ENCODE results near the gene PJA2. TPM values are rescaled to one million over a fixed set of nuclear protein-coding genes. Genes with fewer than 3 reads are reported as not detected.

PJA2 gene
- total and polyA plus RNA-seq, 2 donors (not counting 3 experiments of a cell fraction or from before 2014, with no cell fraction given) = 24.4 to 64.9 TPM

GRCh38 chr5:109304309-109304708 lies 105.5 kb downstream of the PJA2 start:
- H3K4me1 ChIP-seq (ENCODE audit: control insufficient read depth, extremely low read depth, insufficient read depth, low read length) = no peaks in the 10 kb centered on the region
- intact Hi-C loops (cut with micrococcal nuclease) = no loop called here
- POLR2A ChIA-PET = no interaction called here
- H3K4me3 ChIP-seq (replicated peaks in 1 of 3; ENCODE audit: insufficient read depth in 1 of 3, low read depth in 1 of 3, low read length in 3 of 3) = no peak overlapping the region
- no peak overlapping the region for H3K27ac ChIP-seq (ENCODE audit: insufficient read depth, low read depth, low read length)
- dilution Hi-C loops (cut with MboI; ENCODE audit: extremely low pct_ligation_motif_present, low sequenced_read_pairs) = no loop called here
- no peaks in the 10 kb centered on the region for H4K20me1 ChIP-seq (replicated peaks; ENCODE audit: control insufficient read depth, extremely low read depth, insufficient read depth, low read length)
- no peaks in the 10 kb centered on the region for H3K9me3 ChIP-seq (replicated peaks; ENCODE audit: control insufficient read depth, insufficient read depth, low read length)
- no TSS peak for BruUV-seq (replicated peaks)
- TF ChIP-seq JUN (IDR thresholded peaks at IDR 0.05; ENCODE audit: borderline replicate concordance, insufficient read depth, insufficient read length, low read depth) (no peak), POLR2AphosphoS5 (IDR thresholded peaks at IDR 0.05; ENCODE audit: insufficient read depth, low read depth, low read length) (no peak), MYC (IDR thresholded peaks at IDR 0.05; ENCODE audit: low read depth, low read length) (no peak), POLR2A (IDR thresholded peaks at IDR 0.05; ENCODE audit: low read depth, low read length) (no peak), EZH2 (IDR thresholded peaks at IDR 0.05; ENCODE audit: borderline replicate concordance, low read depth, low read length, severe bottlenecking) (no peak), FOS (IDR thresholded peaks at IDR 0.05; ENCODE audit: borderline replicate concordance, insufficient read depth, low read length) (no peak), GATA2 (IDR thresholded peaks at IDR 0.05; ENCODE audit: insufficient read depth, insufficient read length, low read depth, low read length) (no peak)
- TF ChIP-seq, protein P1, sequence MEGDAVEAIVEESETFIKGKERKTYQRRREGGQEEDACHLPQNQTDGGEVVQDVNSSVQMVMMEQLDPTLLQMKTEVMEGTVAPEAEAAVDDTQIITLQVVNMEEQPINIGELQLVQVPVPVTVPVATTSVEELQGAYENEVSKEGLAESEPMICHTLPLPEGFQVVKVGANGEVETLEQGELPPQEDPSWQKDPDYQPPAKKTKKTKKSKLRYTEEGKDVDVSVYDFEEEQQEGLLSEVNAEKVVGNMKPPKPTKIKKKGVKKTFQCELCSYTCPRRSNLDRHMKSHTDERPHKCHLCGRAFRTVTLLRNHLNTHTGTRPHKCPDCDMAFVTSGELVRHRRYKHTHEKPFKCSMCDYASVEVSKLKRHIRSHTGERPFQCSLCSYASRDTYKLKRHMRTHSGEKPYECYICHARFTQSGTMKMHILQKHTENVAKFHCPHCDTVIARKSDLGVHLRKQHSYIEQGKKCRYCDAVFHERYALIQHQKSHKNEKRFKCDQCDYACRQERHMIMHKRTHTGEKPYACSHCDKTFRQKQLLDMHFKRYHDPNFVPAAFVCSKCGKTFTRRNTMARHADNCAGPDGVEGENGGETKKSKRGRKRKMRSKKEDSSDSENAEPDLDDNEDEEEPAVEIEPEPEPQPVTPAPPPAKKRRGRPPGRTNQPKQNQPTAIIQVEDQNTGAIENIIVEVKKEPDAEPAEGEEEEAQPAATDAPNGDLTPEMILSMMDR (IDR thresholded peaks at IDR 0.05; ENCODE audit: extremely low read depth in 1 of 2, insufficient read depth in 1 of 2, low read depth in 1 of 2, low read length in 2 of 2) = no peak
- TF ChIP-seq, protein P2, sequence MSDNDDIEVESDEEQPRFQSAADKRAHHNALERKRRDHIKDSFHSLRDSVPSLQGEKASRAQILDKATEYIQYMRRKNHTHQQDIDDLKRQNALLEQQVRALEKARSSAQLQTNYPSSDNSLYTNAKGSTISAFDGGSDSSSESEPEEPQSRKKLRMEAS (IDR thresholded peaks at IDR 0.05; ENCODE audit: insufficient read depth, insufficient read length) = no peak
- CTCF ChIA-PET = no interaction called here
- H3K4me2 ChIP-seq (ENCODE audit: insufficient read depth, low read length) = no peak overlapping the region
- FAIRE-seq = no peak
- no peaks in the 10 kb centered on the region for H3K9me1 ChIP-seq (replicated peaks; ENCODE audit: control insufficient read depth, extremely low read depth, insufficient read depth, low read length)
- peaks cover 0 to 7% of the 10 kb centered on the region in 2 experiments for H3K27me3 ChIP-seq (ENCODE audit: control insufficient read depth in 2 of 2, insufficient read depth in 2 of 2, low read length in 2 of 2)
- H3K79me2 ChIP-seq (ENCODE audit: control insufficient read depth, insufficient read depth, low read length) = no peaks in the 10 kb centered on the region
- H3K36me3 ChIP-seq (ENCODE audit: control insufficient read depth in 2 of 2, extremely low read depth in 1 of 2, insufficient read depth in 2 of 2, low read length in 2 of 2) = no peaks in the 10 kb centered on the region
- no peak overlapping the region for H3K9ac ChIP-seq (replicated peaks; ENCODE audit: extremely low read depth, insufficient read depth, low read length)
- H2AFZ ChIP-seq (ENCODE audit: low read depth, low read length) = no peak overlapping the region
- no peak for DNase-seq (ENCODE audit: low read depth, low spot score)

All from endothelial cell of umbilical vein (primary cell).